Ishikawa (cell line): ENCODE results near the gene ACER3.

Experiments
- CEBPB ChIP-seq: IDR thresholded peaks from 2 replicates; pipeline ENCODE4 v1.6.1; 2012
- EGR1 ChIP-seq: IDR thresholded peaks from 2 replicates; pipeline ENCODE4 v1.6.1; 2012
- EP300 ChIP-seq: IDR thresholded peaks from 2 replicates; pipeline ENCODE4 v1.6.1; 2012; ENCODE audit warnings: borderline replicate concordance
- TF ChIP-seq, protein P1 (sequence below): IDR thresholded peaks from 2 replicates; pipeline ENCODE4 v1.6.1; 2012; ENCODE audit warnings: low read depth, mild to moderate bottlenecking

DNA sequence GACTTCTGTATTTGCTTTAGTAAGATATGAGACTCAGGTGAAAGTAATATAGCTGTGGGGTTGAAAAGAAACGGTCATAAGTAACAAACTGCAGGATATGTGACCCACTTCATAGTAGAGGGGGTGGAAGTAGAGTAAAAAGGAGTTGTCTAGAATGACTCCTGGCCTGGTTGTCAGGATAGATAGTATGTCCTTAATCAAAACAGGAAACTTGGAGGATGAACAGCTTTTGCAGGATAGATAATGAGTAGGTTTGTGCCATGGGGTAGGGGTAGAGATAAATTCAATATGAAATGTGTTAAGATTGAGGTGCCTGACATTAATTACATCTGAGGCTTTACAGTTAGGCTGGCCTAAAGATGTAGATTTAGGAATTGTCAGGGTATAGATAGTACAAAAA is 126.5 kb downstream of the ACER3 start:
- no peak for TF ChIP-seq CEBPB
- TF ChIP-seq EP300: no peak
- TF ChIP-seq, protein P1, sequence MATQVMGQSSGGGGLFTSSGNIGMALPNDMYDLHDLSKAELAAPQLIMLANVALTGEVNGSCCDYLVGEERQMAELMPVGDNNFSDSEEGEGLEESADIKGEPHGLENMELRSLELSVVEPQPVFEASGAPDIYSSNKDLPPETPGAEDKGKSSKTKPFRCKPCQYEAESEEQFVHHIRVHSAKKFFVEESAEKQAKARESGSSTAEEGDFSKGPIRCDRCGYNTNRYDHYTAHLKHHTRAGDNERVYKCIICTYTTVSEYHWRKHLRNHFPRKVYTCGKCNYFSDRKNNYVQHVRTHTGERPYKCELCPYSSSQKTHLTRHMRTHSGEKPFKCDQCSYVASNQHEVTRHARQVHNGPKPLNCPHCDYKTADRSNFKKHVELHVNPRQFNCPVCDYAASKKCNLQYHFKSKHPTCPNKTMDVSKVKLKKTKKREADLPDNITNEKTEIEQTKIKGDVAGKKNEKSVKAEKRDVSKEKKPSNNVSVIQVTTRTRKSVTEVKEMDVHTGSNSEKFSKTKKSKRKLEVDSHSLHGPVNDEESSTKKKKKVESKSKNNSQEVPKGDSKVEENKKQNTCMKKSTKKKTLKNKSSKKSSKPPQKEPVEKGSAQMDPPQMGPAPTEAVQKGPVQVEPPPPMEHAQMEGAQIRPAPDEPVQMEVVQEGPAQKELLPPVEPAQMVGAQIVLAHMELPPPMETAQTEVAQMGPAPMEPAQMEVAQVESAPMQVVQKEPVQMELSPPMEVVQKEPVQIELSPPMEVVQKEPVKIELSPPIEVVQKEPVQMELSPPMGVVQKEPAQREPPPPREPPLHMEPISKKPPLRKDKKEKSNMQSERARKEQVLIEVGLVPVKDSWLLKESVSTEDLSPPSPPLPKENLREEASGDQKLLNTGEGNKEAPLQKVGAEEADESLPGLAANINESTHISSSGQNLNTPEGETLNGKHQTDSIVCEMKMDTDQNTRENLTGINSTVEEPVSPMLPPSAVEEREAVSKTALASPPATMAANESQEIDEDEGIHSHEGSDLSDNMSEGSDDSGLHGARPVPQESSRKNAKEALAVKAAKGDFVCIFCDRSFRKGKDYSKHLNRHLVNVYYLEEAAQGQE: no peak
- no peak for TF ChIP-seq EGR1
